Liver (tissue), 3 donors: ENCODE results near the gene PIPOX.

Experiments
- CTCF ChIP-seq: fragments of 150-350 bp; IDR thresholded peaks from 2 replicates; pipeline ENCODE4 v1.5.1; 2017; ENCODE audit warnings: improper control_type of control experiment, low read depth, low read length; ENCODE audit not compliant: missing input control
- HNF4A ChIP-seq, 2 donors: conservative IDR thresholded peaks; 2 replicates each; pipeline ENCODE4 v1.6.1; 2016; ENCODE audit warnings: antibody characterized with exemption in 2 of 2, mild to moderate bottlenecking in 2 of 2
- MAX ChIP-seq: IDR thresholded peaks from 2 replicates; pipeline ENCODE4 v1.6.1; 2016; ENCODE audit warnings: antibody characterized with exemption
- RAD21 ChIP-seq, 2 donors: IDR thresholded peaks; 2 replicates each; pipeline ENCODE4 v1.6.1; 2016; ENCODE audit warnings: antibody characterized with exemption in 2 of 2, mild to moderate bottlenecking in 2 of 2
- REST ChIP-seq: IDR thresholded peaks from 2 replicates; pipeline ENCODE4 v1.6.1; 2016; ENCODE audit warnings: antibody characterized with exemption, mild to moderate bottlenecking
- RXRA ChIP-seq, 2 donors: IDR thresholded peaks; 2 replicates each; pipeline ENCODE4 v1.6.1; 2017 to 2018; ENCODE audit warnings: antibody characterized with exemption in 2 of 2, mild to moderate bottlenecking in 1 of 2
- TAF1 ChIP-seq: conservative IDR thresholded peaks from 2 replicates; pipeline ENCODE4 v1.6.1; 2016; ENCODE audit warnings: antibody characterized with exemption, mild to moderate bottlenecking
- donor health status: healthy.
- donor health status: healthy.

- no peak for TF ChIP-seq CTCF
- TF ChIP-seq MAX, result no peak
- TF ChIP-seq REST, result no peak
- TF ChIP-seq TAF1, result no peak
- TF ChIP-seq RXRA (IDR thresholded peaks at IDR 0.05), result no peak
- no peak for TF ChIP-seq HNF4A (conservative IDR thresholded peaks at IDR 0.05)
- no peak for TF ChIP-seq RAD21 (IDR thresholded peaks at IDR 0.05)
Observed at GRCh38 chr17:29024316-29024952, 18.5 kb upstream of the PIPOX start.
